Fibroblast of lung (primary cell): ENCODE measurements around the gene NSDHL. TPM values are rescaled to one million over a fixed set of nuclear protein-coding genes. Genes with fewer than 3 reads are reported as not detected.
"Not testable (repeated sequence)": the region's sequence is repeated elsewhere in the genome, so short reads cannot be mapped to it uniquely, and the experiment has no call there.

Source experiments
- DNase-seq, 2 donors: peaks; one replicate each; pipeline versions ENCODE4 v3.0.0 to v3.0.0-alpha.2; 2010; ENCODE audit warnings: low read depth in 2 of 2
- H2AFZ ChIP-seq: 2 replicates; pipeline ENCODE4 v1.5.1; 2012; ENCODE audit warnings: low read length, control low read depth, inconsistent platforms
- H3K27ac ChIP-seq: 2 replicates; pipeline ENCODE4 v1.5.1; 2011; ENCODE audit warnings: low read length, control low read depth; ENCODE audit not compliant: insufficient read depth
- H3K27me3 ChIP-seq: 2 replicates; pipeline ENCODE4 v1.5.1; 2011; ENCODE audit warnings: mild to moderate bottlenecking, low read length; ENCODE audit not compliant: control insufficient read depth, insufficient read depth
- H3K36me3 ChIP-seq: 2 replicates; pipeline ENCODE4 v1.5.1; 2011; ENCODE audit warnings: low read length; ENCODE audit not compliant: control insufficient read depth, insufficient read depth
- H3K4me1 ChIP-seq: 2 replicates; pipeline ENCODE4 v1.5.1; 2011; ENCODE audit warnings: low read length; ENCODE audit not compliant: control insufficient read depth, insufficient read depth; ENCODE audit errors: extremely low read depth
- H3K4me2 ChIP-seq: 2 replicates; pipeline ENCODE4 v1.5.1; 2011; ENCODE audit warnings: low read length, control low read depth; ENCODE audit not compliant: insufficient read depth; ENCODE audit errors: extremely low read depth
- H3K4me3 ChIP-seq, 4 experiments: fragments of 200-600 bp in 1 of 4; sonication (generic) in 1 of 4; replicated peaks in 1 of 4; 2 replicates each; pipeline ENCODE4 v1.5.1; 2011 to 2016; ENCODE audit warnings: low read length in 4 of 4, low read depth in 3 of 4, mild to moderate bottlenecking in 3 of 4, control low read depth in 2 of 4, inconsistent platforms in 1 of 4, mixed read lengths in 1 of 4; ENCODE audit not compliant: insufficient read depth in 1 of 4; ENCODE audit errors: control extremely low read depth in 1 of 4
- H3K79me2 ChIP-seq: 2 replicates; pipeline ENCODE4 v1.5.1; 2012; ENCODE audit warnings: mild to moderate bottlenecking, low read length, inconsistent platforms; ENCODE audit not compliant: control insufficient read depth, insufficient read depth
- H3K9ac ChIP-seq: 2 replicates; pipeline ENCODE4 v1.5.1; 2011; ENCODE audit warnings: mild to moderate bottlenecking, low read length, control low read depth; ENCODE audit not compliant: insufficient read depth
- H3K9me3 ChIP-seq: 2 replicates; pipeline ENCODE4 v1.5.1; 2012; ENCODE audit warnings: low read depth, low read length; ENCODE audit not compliant: control insufficient read depth, insufficient read depth
- H4K20me1 ChIP-seq: 2 replicates; pipeline ENCODE4 v1.5.1; 2011; ENCODE audit warnings: low read length; ENCODE audit not compliant: control insufficient read depth, insufficient read depth; ENCODE audit errors: extremely low read depth
- CTCF ChIP-seq, 2 donors: IDR thresholded peaks in 1 of 2; conservative IDR thresholded peaks in 1 of 2; 1 replicate in 1 of 2; 2 replicates in 1 of 2; pipeline ENCODE4 v1.5.1; 2011 to 2012; ENCODE audit warnings: low read length in 2 of 2, control low read depth in 1 of 2, inconsistent platforms in 1 of 2, low read depth in 1 of 2, mild to moderate bottlenecking in 1 of 2
- EZH2 ChIP-seq: IDR thresholded peaks from 2 replicates; pipeline ENCODE4 v1.5.1; 2012; ENCODE audit warnings: low read length, control low read depth, mild to moderate bottlenecking; ENCODE audit errors: missing control alignments
- polyA plus RNA-seq, 2 donors: library from polyadenylated mRNA; depleted of rRNA in 1 of 2; stranded (reverse) in 1 of 2; unstranded in 1 of 2; fragments of >200 nt; gene quantifications; 2 replicates each; pipeline ENCODE4 v1.2.1, GENCODE V29; 2011 to 2012; ENCODE audit warnings: missing spikeins in 1 of 2
- total RNA-seq: library from RNA; depleted of rRNA; stranded (reverse); fragments of >200 nt; gene quantifications from 2 replicates; pipeline ENCODE4 v1.2.1, GENCODE V29; 2014

NSDHL gene
- total and polyA plus RNA-seq, 2 donors (not counting 1 experiment from before 2014, with no cell fraction given): 32.2 to 43.5 TPM

- Histone ChIP-seq H3K4me2 (peak overlapping the region; percentile 72), H3K27me3 (no peaks in the 10 kb centered on the region), H3K9ac (peak overlapping the region; percentile 72), H3K9me3 (no peaks in the 10 kb centered on the region), H3K36me3 (no peaks in the 10 kb centered on the region), H3K79me2 (peaks cover 34% of the 10 kb centered on the region), H3K27ac (peak overlapping the region; percentile 83), H2AFZ (no peak overlapping the region), H3K4me1 (peaks cover 2% of the 10 kb centered on the region), H3K4me3 (peak overlapping the region; percentile 64 to 79 (median 73)), H4K20me1 (no peaks in the 10 kb centered on the region)
- no peak for TF ChIP-seq EZH2
- TF ChIP-seq CTCF (conservative IDR thresholded peaks at IDR 0.05 in 1 of 2, IDR thresholded peaks at IDR 0.05 in 1 of 2; ENCODE audit: low read depth in 1 of 2, low read length in 2 of 2): no peak
- DNase-seq: no peak
These were observed 528 bp downstream of the NSDHL start for GRCh38 chrX:152831391-152831790.

- Histone ChIP-seq H3K27ac (no peak overlapping the region), H3K9ac (no peak overlapping the region), H3K79me2 (peaks cover 34% of the 10 kb centered on the region), H3K9me3 (no peaks in the 10 kb centered on the region), H4K20me1 (no peaks in the 10 kb centered on the region), H3K36me3 (no peaks in the 10 kb centered on the region), H3K27me3 (no peaks in the 10 kb centered on the region), H3K4me3 (peak overlapping the region in 3 of 4 experiments; percentile 4 to 79 (median 71)), H3K4me2 (peak overlapping the region; percentile 44), H3K4me1 (peaks cover 2% of the 10 kb centered on the region), H2AFZ (no peak overlapping the region)
- no peak for DNase-seq
- TF ChIP-seq EZH2: no peak
- TF ChIP-seq CTCF (conservative IDR thresholded peaks at IDR 0.05 in 1 of 2, IDR thresholded peaks at IDR 0.05 in 1 of 2; ENCODE audit: low read depth in 1 of 2, low read length in 2 of 2): no peak
These were observed 1.7 kb downstream of the NSDHL start for GRCh38 chrX:152832520-152832919.

GRCh38 chrX:152833378-152833777 lies 2.5 kb downstream of the NSDHL start:
- H3K9me3 ChIP-seq: no peaks in the 10 kb centered on the region
- no peaks in the 10 kb centered on the region for H3K27me3 ChIP-seq
- no peak overlapping the region for H3K4me2 ChIP-seq
- H3K4me1 ChIP-seq: peaks cover 2% of the 10 kb centered on the region
- H2AFZ ChIP-seq: no peak overlapping the region
- no peaks in the 10 kb centered on the region for H4K20me1 ChIP-seq
- H3K4me3 ChIP-seq: no peak overlapping the region
- DNase-seq: no peak
- no peak overlapping the region for H3K27ac ChIP-seq
- no peak for TF ChIP-seq CTCF (conservative IDR thresholded peaks at IDR 0.05 in 1 of 2, IDR thresholded peaks at IDR 0.05 in 1 of 2; ENCODE audit: low read depth in 1 of 2, low read length in 2 of 2)
- TF ChIP-seq EZH2: no peak
- H3K36me3 ChIP-seq: no peaks in the 10 kb centered on the region
- H3K79me2 ChIP-seq: peaks cover 34% of the 10 kb centered on the region
- no peak overlapping the region for H3K9ac ChIP-seq

GRCh38 chrX:152835470-152835869 lies 4.6 kb downstream of the NSDHL start:
- H3K36me3 ChIP-seq, H3K4me2 ChIP-seq, H3K9ac ChIP-seq, DNase-seq, H3K27ac ChIP-seq, H3K27me3 ChIP-seq, H2AFZ ChIP-seq, H3K4me1 ChIP-seq, H3K4me3 ChIP-seq, H3K9me3 ChIP-seq, H4K20me1 ChIP-seq: not testable (repeated sequence)
- H3K79me2 ChIP-seq: peaks cover 34% of the 10 kb centered on the region
